Mesendoderm (in vitro differentiated cells): ENCODE results near the gene AP4B1.

Experiments used
- DNase-seq: peaks from one replicate; pipeline ENCODE4 v3.0.0; 2013
- H2AK5ac ChIP-seq: 2 replicates; pipeline ENCODE4 v1.6.1; 2013; ENCODE audit warnings: low read length, inconsistent platforms
- H2BK120ac ChIP-seq: 2 replicates; pipeline ENCODE4 v1.6.1; 2013; ENCODE audit warnings: low read depth, mild to moderate bottlenecking, low read length, moderate library complexity, mixed read lengths
- H2BK15ac ChIP-seq: replicated peaks from 2 replicates; pipeline ENCODE4 v1.6.1; 2013; ENCODE audit warnings: low read depth, mild to moderate bottlenecking, moderate library complexity
- H2BK5ac ChIP-seq: 2 replicates; pipeline ENCODE4 v1.6.1; 2013; ENCODE audit warnings: low read length, inconsistent platforms
- H3K18ac ChIP-seq: 2 replicates; pipeline ENCODE4 v1.6.1; 2013; ENCODE audit warnings: mild to moderate bottlenecking, low read length, mixed read lengths
- H3K23ac ChIP-seq: one replicate; pipeline ENCODE4 v1.6.1; 2013; ENCODE audit warnings: low read length
- H3K27ac ChIP-seq: 2 replicates; pipeline ENCODE4 v1.5.1; 2013; ENCODE audit warnings: low read depth, mild to moderate bottlenecking, inconsistent platforms, low read length, moderate library complexity
- H3K27me3 ChIP-seq: 2 replicates; pipeline ENCODE4 v1.6.1; 2013; ENCODE audit warnings: low read length, control low read depth, mild to moderate bottlenecking, inconsistent platforms; ENCODE audit not compliant: insufficient read depth, poor library complexity
- H3K36me3 ChIP-seq: 2 replicates; pipeline ENCODE4 v1.6.1; 2013; ENCODE audit warnings: low read length, inconsistent platforms; ENCODE audit not compliant: control insufficient read depth, insufficient read depth
- H3K4ac ChIP-seq: one replicate; pipeline ENCODE4 v1.6.1; 2013; ENCODE audit warnings: low read depth, mild to moderate bottlenecking, low read length, moderate library complexity
- H3K4me1 ChIP-seq: 2 replicates; pipeline ENCODE4 v1.6.1; 2013; ENCODE audit warnings: low read depth, low read length, inconsistent platforms; ENCODE audit not compliant: control insufficient read depth
- H3K4me2 ChIP-seq: 2 replicates; pipeline ENCODE4 v1.6.1; 2013; ENCODE audit warnings: low read length
- H3K4me3 ChIP-seq: 2 replicates; pipeline ENCODE4 v1.5.1; 2013; ENCODE audit warnings: mild to moderate bottlenecking, low read length
- H3K56ac ChIP-seq: one replicate; pipeline ENCODE4 v1.6.1; 2013; ENCODE audit warnings: low read length
- H3K79me1 ChIP-seq: 2 replicates; pipeline ENCODE4 v1.6.1; 2013; ENCODE audit warnings: low read length, inconsistent platforms
- H3K79me2 ChIP-seq: 2 replicates; pipeline ENCODE4 v1.6.1; 2013; ENCODE audit warnings: mild to moderate bottlenecking, low read length; ENCODE audit not compliant: control insufficient read depth, insufficient read depth
- H3K9ac ChIP-seq: 2 replicates; pipeline ENCODE4 v1.6.1; 2013; ENCODE audit warnings: low read length, inconsistent platforms
- H4K5ac ChIP-seq: one replicate; pipeline ENCODE4 v1.6.1; 2013; ENCODE audit warnings: low read length
- H4K8ac ChIP-seq: one replicate; pipeline ENCODE4 v1.6.1; 2013; ENCODE audit warnings: low read depth, mild to moderate bottlenecking, control low read depth, low read length, moderate library complexity
- WGBS: extraction: QIAGEN DNeasy Blood & Tissue Kit; methylation state at CpG from one replicate; pipeline ENCODE4 v1.1.7; 2013; ENCODE audit warnings: low lambda C conversion rate, missing lambda C conversion rate; ENCODE audit not compliant: insufficient coverage; ENCODE audit errors: extremely low coverage; 5-methylcytosine and 5-hydroxymethylcytosine counted together

Gene AP4B1

GRCh38 chr1:113876176-113876575, 28.4 kb downstream of the AP4B1 start:
- H3K4me2 ChIP-seq, result no peak overlapping the region
- no peak overlapping the region for H4K8ac ChIP-seq
- H2BK120ac ChIP-seq, result no peak overlapping the region
- H3K4ac ChIP-seq, result no peak overlapping the region
- no peak for DNase-seq
- no peak overlapping the region for H2BK15ac ChIP-seq
- H3K27me3 ChIP-seq, result no peaks in the 10 kb centered on the region
- no peak overlapping the region for H3K9ac ChIP-seq
- H3K4me1 ChIP-seq, result no peaks in the 10 kb centered on the region
- H3K18ac ChIP-seq, result no peak overlapping the region
- no peak overlapping the region for H3K4me3 ChIP-seq
- H3K56ac ChIP-seq, result no peak overlapping the region
- no peak overlapping the region for H2AK5ac ChIP-seq
- WGBS, result no CpG with 5 or more reads among the region's 5 CpGs
- no peak overlapping the region for H3K27ac ChIP-seq
- H3K36me3 ChIP-seq, result no peaks in the 10 kb centered on the region
- H3K79me2 ChIP-seq, result no peaks in the 10 kb centered on the region
- H4K5ac ChIP-seq, result no peak overlapping the region
- no peak overlapping the region for H2BK5ac ChIP-seq
- no peaks in the 10 kb centered on the region for H3K79me1 ChIP-seq
- no peak overlapping the region for H3K23ac ChIP-seq

DNA sequence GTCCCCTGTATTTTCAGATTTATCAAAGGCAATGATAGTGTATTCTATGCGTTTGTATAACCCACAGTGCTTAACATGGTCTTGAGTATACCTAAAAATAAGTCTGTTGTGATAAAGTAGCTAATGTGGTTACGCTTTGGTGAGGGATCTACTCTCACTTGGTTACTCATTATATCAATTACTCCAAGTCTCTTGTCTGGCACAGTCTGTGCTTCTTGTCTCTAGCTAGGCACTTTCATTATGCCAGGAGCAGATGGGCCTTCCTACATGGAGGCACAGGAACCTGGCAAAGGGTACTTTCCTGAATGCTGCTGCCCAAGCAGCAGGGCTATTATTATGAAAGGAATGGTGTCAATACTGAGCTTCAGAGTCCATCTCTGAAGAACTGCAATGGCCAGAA, 28.9 kb downstream of the AP4B1 start:
- Histone ChIP-seq H4K5ac (no peak overlapping the region), H3K23ac (no peak overlapping the region), H3K4me3 (no peak overlapping the region), H2AK5ac (no peak overlapping the region), H3K27ac (no peak overlapping the region), H3K9ac (no peak overlapping the region), H3K56ac (no peak overlapping the region), H3K79me1 (no peaks in the 10 kb centered on the region), H3K4me1 (no peaks in the 10 kb centered on the region), H3K4me2 (no peak overlapping the region), H2BK15ac (no peak overlapping the region), H3K18ac (no peak overlapping the region), H4K8ac (no peak overlapping the region), H3K36me3 (no peaks in the 10 kb centered on the region), H3K27me3 (no peaks in the 10 kb centered on the region), H3K79me2 (no peaks in the 10 kb centered on the region), H2BK5ac (no peak overlapping the region), H3K4ac (no peak overlapping the region), H2BK120ac (no peak overlapping the region)
- DNase-seq, result no peak
- no CpG with 5 or more reads among the region's 2 CpGs for WGBS

DNA sequence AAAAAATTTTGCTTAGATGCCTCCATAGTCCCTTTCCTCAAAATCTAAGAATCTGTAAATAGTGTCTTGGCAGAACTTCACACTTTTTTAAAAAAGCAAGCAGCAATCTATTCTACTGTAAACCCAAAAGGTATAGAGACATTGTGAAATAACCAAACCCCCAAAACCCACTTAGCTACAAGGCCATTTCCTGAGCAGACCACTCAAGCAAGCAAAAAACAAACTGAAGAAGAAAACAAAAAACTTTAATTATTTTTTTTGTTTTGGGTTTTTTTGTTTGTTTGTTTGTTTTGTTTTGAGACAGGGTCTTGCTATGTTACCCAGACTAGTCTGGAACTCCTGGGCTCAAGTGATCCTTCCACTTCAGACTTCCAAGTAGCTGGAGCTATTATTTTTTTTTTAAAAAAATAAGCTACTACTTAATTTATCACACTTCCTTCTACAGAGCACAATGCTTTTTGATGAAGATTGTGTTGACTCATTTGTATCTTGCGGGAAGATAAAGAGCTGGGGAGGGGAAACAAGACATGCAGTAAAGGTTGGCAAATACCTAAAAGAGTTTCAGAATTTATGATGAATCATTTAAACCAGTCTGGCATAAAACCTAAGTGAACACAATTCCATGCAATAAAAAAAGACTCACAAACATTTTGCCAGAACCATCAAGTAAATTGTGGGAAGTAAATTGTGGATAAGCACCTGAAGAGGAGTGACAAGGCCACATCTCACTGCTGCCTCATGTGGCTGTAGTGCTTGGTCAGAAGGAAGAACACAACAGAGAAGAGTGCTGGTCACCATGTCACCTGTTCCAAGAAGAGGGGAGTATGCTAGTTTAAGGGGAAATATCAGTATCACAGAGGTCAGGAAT, 30.4 kb downstream of the AP4B1 start:
- no peak overlapping the region for H2BK5ac ChIP-seq
- no peak overlapping the region for H3K56ac ChIP-seq
- no peaks in the 10 kb centered on the region for H3K79me2 ChIP-seq
- no peak overlapping the region for H3K4ac ChIP-seq
- H3K9ac ChIP-seq, result no peak overlapping the region
- H3K4me1 ChIP-seq, result no peaks in the 10 kb centered on the region
- H3K18ac ChIP-seq, result no peak overlapping the region
- H2AK5ac ChIP-seq, result no peak overlapping the region
- DNase-seq, result peak; percentile 48
- H3K4me3 ChIP-seq, result no peak overlapping the region
- WGBS, result no CpG with 5 or more reads among the region's 1 CpG
- peak overlapping the region; percentile 28 for H4K8ac ChIP-seq
- no peak overlapping the region for H3K4me2 ChIP-seq
- H4K5ac ChIP-seq, result no peak overlapping the region
- H3K27me3 ChIP-seq, result no peaks in the 10 kb centered on the region
- H3K79me1 ChIP-seq, result no peaks in the 10 kb centered on the region
- H2BK120ac ChIP-seq, result no peak overlapping the region
- H2BK15ac ChIP-seq, result no peak overlapping the region
- H3K27ac ChIP-seq, result no peak overlapping the region
- no peak overlapping the region for H3K23ac ChIP-seq
- H3K36me3 ChIP-seq, result no peaks in the 10 kb centered on the region

DNA sequence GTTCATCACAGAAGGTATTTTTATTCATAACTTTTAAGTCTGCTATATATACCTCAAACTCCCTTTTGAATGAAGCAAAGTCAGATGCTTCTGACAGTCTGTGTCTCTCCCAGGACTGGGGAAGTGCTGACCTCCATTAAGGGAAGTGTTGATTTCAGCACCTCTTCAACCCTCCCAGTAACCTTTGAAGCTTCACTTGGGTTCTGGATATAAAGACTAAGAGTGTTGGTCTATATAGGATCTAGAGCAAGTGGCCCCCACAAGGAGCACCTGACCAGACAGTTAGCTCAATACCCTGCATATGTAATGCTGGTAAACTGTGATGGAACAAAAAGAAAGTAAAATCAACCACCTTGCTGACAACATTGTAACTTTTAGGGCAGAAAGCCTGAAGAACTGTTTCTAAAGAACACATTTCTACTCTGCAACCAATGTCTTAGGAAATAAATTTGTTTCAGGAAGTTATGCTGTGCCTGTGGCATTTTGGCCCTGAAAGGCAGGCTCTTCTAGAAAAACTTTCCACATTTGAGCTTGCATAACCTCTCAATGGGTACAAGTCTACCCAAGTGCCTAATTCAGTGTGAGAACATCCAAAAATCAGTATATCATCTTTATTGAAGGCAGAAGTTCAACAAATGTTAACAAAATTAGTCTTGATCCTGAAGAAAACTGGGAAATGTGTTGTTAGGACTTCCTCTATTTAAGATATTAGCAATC, 32.2 kb downstream of the AP4B1 start:
- no peaks in the 10 kb centered on the region for H3K79me2 ChIP-seq
- no peak for DNase-seq

GRCh38 chr1:113871597-113872113, 32.9 kb downstream of the AP4B1 start, which contains the start of gene PTPN22:
TSS of gene PTPN22 (minus strand) at chr1:113871712.
- Histone ChIP-seq H3K9ac (no peak within 1 kb of the TSS), H3K4me3 (no peak within 1 kb of the TSS), H4K5ac (no peak within 1 kb of the TSS), H3K23ac (no peak within 1 kb of the TSS), H3K27me3 (no peaks in the 10 kb centered on the region), H3K4me1 (no peaks in the 10 kb centered on the region), H3K4me2 (no peak within 1 kb of the TSS), H3K27ac (no peak within 1 kb of the TSS), H3K79me2 (no peaks in the 10 kb centered on the region), H4K8ac (no peak within 1 kb of the TSS), H3K36me3 (no peaks in the 10 kb centered on the region), H3K4ac (no peak within 1 kb of the TSS), H2BK5ac (no peak within 1 kb of the TSS), H3K79me1 (no peaks in the 10 kb centered on the region), H2BK15ac (no peak within 1 kb of the TSS), H3K18ac (no peak within 1 kb of the TSS), H2AK5ac (no peak within 1 kb of the TSS), H3K56ac (no peak within 1 kb of the TSS), H2BK120ac (no peak within 1 kb of the TSS)
- no peak for DNase-seq
- WGBS, result no CpG with 5 or more reads among the region's 4 CpGs

More for the DNA sequence above, 32.2 kb downstream of the AP4B1 start:
- no peak overlapping the region for H3K27ac ChIP-seq
- no peak overlapping the region for H3K9ac ChIP-seq
- H3K4ac ChIP-seq, result no peak overlapping the region
- H2BK15ac ChIP-seq, result no peak overlapping the region
- H3K27me3 ChIP-seq, result no peaks in the 10 kb centered on the region
- no peak overlapping the region for H3K4me3 ChIP-seq
- no peaks in the 10 kb centered on the region for H3K79me1 ChIP-seq
- no peak overlapping the region for H3K4me2 ChIP-seq
- no peak overlapping the region for H3K23ac ChIP-seq
- H3K56ac ChIP-seq, result no peak overlapping the region
- no peak overlapping the region for H4K8ac ChIP-seq
- no peak overlapping the region for H4K5ac ChIP-seq
- H2AK5ac ChIP-seq, result no peak overlapping the region
- no peak overlapping the region for H3K18ac ChIP-seq
- H2BK5ac ChIP-seq, result no peak overlapping the region
- no peaks in the 10 kb centered on the region for H3K4me1 ChIP-seq
- H3K36me3 ChIP-seq, result no peaks in the 10 kb centered on the region
- H2BK120ac ChIP-seq, result no peak overlapping the region
